SK-N-SH (cell line): ENCODE results near the gene MTCL1. TPM values are rescaled to one million over a fixed set of nuclear protein-coding genes. Genes with fewer than 3 reads are reported as not detected.

Experiments used
- CTCF ChIA-PET: fragments of 300-600, 350-600 bp; formaldehyde crosslinking; extraction: SDS; loops from one replicate; lab custom pipeline; 2021; lab: Yijun Ruan, JAX
- POLR2A ChIA-PET: fragments of 350-600 bp; sonication (Branson Sonifier 250); formaldehyde crosslinking; extraction: SDS; loops from one replicate; lab custom pipeline; 2020; ENCODE audit warnings: antibody characterized with exemption, inconsistent platforms; lab: Yijun Ruan, JAX
- DNase-seq: peaks from one replicate; pipeline ENCODE4 v3.0.0; 2012
- H2AFZ ChIP-seq: fragments of 200-600 bp; sonication (generic); 2 replicates; pipeline ENCODE4 v1.8.1; 2016; ENCODE audit warnings: antibody characterized with exemption, mild to moderate bottlenecking, low read depth
- H3F3A ChIP-seq: fragments of 200-600 bp; sonication (generic); replicated peaks from 2 replicates; pipeline ENCODE3; 2016; ENCODE audit warnings: antibody characterized with exemption, mild to moderate bottlenecking; ENCODE audit not compliant: insufficient read depth
- H3K27ac ChIP-seq, 2 experiments: fragments of 200-500 bp in 1 of 2; fragments of 200-600 bp in 1 of 2; sonication (Bioruptor generic) in 1 of 2; sonication (generic), shearing (Covaris generic) in 1 of 2; 2 replicates each; pipeline versions ENCODE4 v1.5.1 to v1.6.1; 2014 to 2016; ENCODE audit warnings: low read depth in 2 of 2, inconsistent platforms in 1 of 2, low read length in 1 of 2, mild to moderate bottlenecking in 1 of 2, mixed read lengths in 1 of 2
- H3K27me3 ChIP-seq: fragments of 200-600 bp; sonication (generic), shearing (Covaris generic); 2 replicates; pipeline ENCODE4 v1.6.1; 2016; ENCODE audit warnings: mixed run types; ENCODE audit not compliant: insufficient read depth
- H3K36me3 ChIP-seq, 2 experiments: fragments of 200-500 bp in 1 of 2; fragments of 200-600 bp in 1 of 2; sonication (Bioruptor generic) in 1 of 2; sonication (generic) in 1 of 2; replicated peaks in 1 of 2; 2 replicates each; pipeline versions ENCODE3 to v1.5.1; 2014 to 2016; ENCODE audit warnings: low read length in 1 of 2, mild to moderate bottlenecking in 1 of 2; ENCODE audit not compliant: insufficient read depth in 2 of 2, control insufficient read depth in 1 of 2
- H3K4me1 ChIP-seq, 2 experiments: fragments of 200-500 bp in 1 of 2; fragments of 200-600 bp in 1 of 2; sonication (Bioruptor generic) in 1 of 2; sonication (generic), shearing (Covaris generic) in 1 of 2; 2 replicates each; pipeline versions ENCODE4 v1.5.1 to v1.6.1; 2014 to 2016; ENCODE audit warnings: low read depth in 1 of 2, low read length in 1 of 2, mixed run types in 1 of 2; ENCODE audit not compliant: insufficient read depth in 2 of 2, control insufficient read depth in 1 of 2
- H3K4me2 ChIP-seq: fragments of 200-600 bp; sonication (generic), shearing (Covaris generic); 2 replicates; pipeline ENCODE4 v1.6.1; 2017; ENCODE audit warnings: mixed run types
- H3K4me3 ChIP-seq, 2 experiments: fragments of 200-500 bp in 1 of 2; fragments of 200-600 bp in 1 of 2; sonication (Bioruptor generic) in 1 of 2; sonication (generic), shearing (Covaris generic) in 1 of 2; 2 replicates each; pipeline versions ENCODE4 v1.5.1 to v1.8.1; 2014 to 2016; ENCODE audit warnings: low read depth in 2 of 2, inconsistent platforms in 1 of 2, low read length in 1 of 2, mild to moderate bottlenecking in 1 of 2, mixed read lengths in 1 of 2, moderate library complexity in 1 of 2
- H3K79me2 ChIP-seq: fragments of 200-600 bp; sonication (generic); 2 replicates; pipeline ENCODE4 v1.8.1; 2017; ENCODE audit warnings: mild to moderate bottlenecking; ENCODE audit not compliant: insufficient read depth
- H3K9ac ChIP-seq: fragments of 200-600 bp; sonication (generic); 2 replicates; pipeline ENCODE4 v1.6.1; 2017; ENCODE audit warnings: mixed run types
- H3K9me2 ChIP-seq: fragments of 200-600 bp; sonication (generic); 2 replicates; pipeline ENCODE4 v1.6.1; 2017; ENCODE audit warnings: mixed run types
- H3K9me3 ChIP-seq: fragments of 200-600 bp; sonication (generic); 2 replicates; pipeline ENCODE4 v1.6.1; 2017; ENCODE audit warnings: mixed run types, mild to moderate bottlenecking, moderate library complexity
- H4K20me1 ChIP-seq: fragments of 200-600 bp; sonication (generic); 2 replicates; pipeline ENCODE4 v1.6.1; 2017; ENCODE audit warnings: mild to moderate bottlenecking, mixed run types; ENCODE audit not compliant: insufficient read depth
- CHD2 ChIP-seq: fragments of 150-350 bp; IDR thresholded peaks from 2 replicates; pipeline ENCODE4 v1.6.1; 2018; ENCODE audit warnings: low read length; ENCODE audit not compliant: partially characterized antibody
- CTCF ChIP-seq: fragments of 200-600 bp; sonication (generic); IDR thresholded peaks from 2 replicates; pipeline ENCODE4 v1.6.1; 2017; ENCODE audit warnings: antibody characterized with exemption, mild to moderate bottlenecking, moderate library complexity
- EZH2phosphoT487 ChIP-seq: fragments of 200-600 bp; sonication (generic); IDR thresholded peaks from 2 replicates; pipeline ENCODE4 v1.6.1; 2017; ENCODE audit warnings: low read depth, mixed run types, mild to moderate bottlenecking, antibody characterized with exemption, moderate library complexity, borderline replicate concordance
- FOXJ3 ChIP-seq: sonication (generic); formaldehyde crosslinking; IDR thresholded peaks from 2 replicates; pipeline ENCODE4 v1.5.1; 2020; ENCODE audit warnings: mild to moderate bottlenecking, missing genetic modification reagents
- IRF3 ChIP-seq: fragments of 150-350 bp; IDR thresholded peaks from 2 replicates; pipeline ENCODE4 v1.6.1; 2016; ENCODE audit warnings: mild to moderate bottlenecking, low read depth, low read length
- JUND ChIP-seq: IDR thresholded peaks from 2 replicates; pipeline ENCODE4 v1.4.0; 2012
- NFIC ChIP-seq: IDR thresholded peaks from 2 replicates; pipeline ENCODE4 v1.4.0; 2012; ENCODE audit warnings: borderline replicate concordance
- RCOR1 ChIP-seq: fragments of 150-350 bp; IDR thresholded peaks from 2 replicates; pipeline ENCODE4 v1.6.1; 2017; ENCODE audit warnings: antibody characterized with exemption, low read length
- REST ChIP-seq: IDR thresholded peaks from 2 replicates; pipeline ENCODE4 v1.6.1; 2012; ENCODE audit warnings: mild to moderate bottlenecking, low read depth, low read length, moderate library complexity
- RFX5 ChIP-seq: IDR thresholded peaks from 2 replicates; pipeline ENCODE4 v1.6.1; 2012; ENCODE audit warnings: mild to moderate bottlenecking, improper control_type of control experiment, low read length
- SIN3A ChIP-seq: IDR thresholded peaks from 2 replicates; pipeline ENCODE4 v1.6.1; 2012; ENCODE audit warnings: low read depth, mild to moderate bottlenecking, low read length, moderate library complexity, borderline replicate concordance
- TAF1 ChIP-seq: IDR thresholded peaks from 2 replicates; pipeline ENCODE4 v1.6.1; 2012; ENCODE audit warnings: low read depth, mild to moderate bottlenecking, low read length, moderate library complexity, borderline replicate concordance
- TCF12 ChIP-seq: IDR thresholded peaks from 2 replicates; pipeline ENCODE4 v1.4.0; 2012
- TEAD4 ChIP-seq: IDR thresholded peaks from 2 replicates; pipeline ENCODE4 v1.4.0; 2012; ENCODE audit warnings: mild to moderate bottlenecking, borderline replicate concordance; ENCODE audit not compliant: insufficient read depth
- USF1 ChIP-seq: IDR thresholded peaks from 2 replicates; pipeline ENCODE4 v1.4.0; 2012; ENCODE audit warnings: low read depth, borderline replicate concordance
- USF2 ChIP-seq: fragments of 150-350 bp; IDR thresholded peaks from 2 replicates; pipeline ENCODE4 v1.6.1; 2017; ENCODE audit warnings: antibody characterized with exemption, low read length, low read depth, borderline replicate concordance
- YY1 ChIP-seq: IDR thresholded peaks from 2 replicates; pipeline ENCODE4 v1.4.0; 2012; ENCODE audit warnings: low read depth, mild to moderate bottlenecking
- ZBTB33 ChIP-seq: IDR thresholded peaks from 2 replicates; pipeline ENCODE4 v1.4.0; 2012; ENCODE audit warnings: low read depth, borderline replicate concordance
- WGBS: methylation state at CpG from one replicate; pipeline ENCODE4 v1.1.6; 2017; ENCODE audit warnings: low lambda C conversion rate; 5-methylcytosine and 5-hydroxymethylcytosine counted together
- polyA plus RNA-seq, 3 experiments: library from polyadenylated mRNA; depleted of rRNA; stranded (reverse); fragments of >200 nt; gene quantifications; 2 replicates each; pipeline ENCODE4 v1.2.3, GENCODE V29; 2012

Gene MTCL1
- polyA plus RNA-seq, 1 of the 3 experiments (the other 2 are of a cell fraction) = 33.5 TPM

GRCh38 chr18:8721716-8722115 is 16.4 kb downstream of the MTCL1 start:
- ChIA-PET POLR2A (no interaction called here), CTCF (interaction anchor here (0.6 to 1.2 kb wide), 2 partner anchors 14 to 41 kb away, joined by 3 read pairs; no protein-coding TSS in a partner anchor)
- H3K27me3 ChIP-seq = no peaks in the 10 kb centered on the region
- no peaks in the 10 kb centered on the region for H3K9me2 ChIP-seq
- no peak overlapping the region for H2AFZ ChIP-seq
- no peak for DNase-seq
- H3K9me3 ChIP-seq = no peaks in the 10 kb centered on the region
- peaks cover 16% of the 10 kb centered on the region for H4K20me1 ChIP-seq
- H3K79me2 ChIP-seq = peaks cover 76% of the 10 kb centered on the region
- peaks cover 8% of the 10 kb centered on the region for H3F3A ChIP-seq
- TF ChIP-seq TEAD4 (no peak), TCF12 (no peak), USF1 (no peak), EZH2phosphoT487 (no peak), IRF3 (no peak), YY1 (no peak), CTCF (no peak), RFX5 (no peak), JUND (no peak), CHD2 (no peak), FOXJ3 (CRISPR knock-in tag) (no peak), SIN3A (no peak), USF2 (no peak), ZBTB33 (no peak), TAF1 (no peak), RCOR1 (no peak), NFIC (no peak), REST (no peak)
- TF ChIP-seq, all 33 proteins: peak for 0
- WGBS = 85% methylated on average over 5 of the region's 5 CpGs
- no peaks in the 10 kb centered on the region; a peak in 1 of 4 replicates for H3K4me1 ChIP-seq
- H3K4me2 ChIP-seq = no peak overlapping the region
- H3K9ac ChIP-seq = no peak overlapping the region
- no peak overlapping the region for H3K4me3 ChIP-seq
- no peak overlapping the region for H3K27ac ChIP-seq
- H3K36me3 ChIP-seq = peaks cover 29 to 41% of the 10 kb centered on the region in 2 experiments
